ENCODE results near the gene RAB40C. TPM values are rescaled to one million over a fixed set of nuclear protein-coding genes. Genes with fewer than 3 reads are reported as not detected.

RAB40C gene
- total RNA-seq, 4 donors from 2014 or later: 103 to 161 (median 122) TPM

- intact Hi-C loops (cut with DNase I; ENCODE audit: low total_unique reads): no loop called here
- WGBS, 2 donors: 33 to 48% methylated on average over 15 to 25 of the region's 38 CpGs
- DNase-seq (ENCODE audit: low spot score in 2 of 2): no peak
- H3K4me3 ChIP-seq (ENCODE audit: low read depth, poor library complexity, severe bottlenecking): no peak overlapping the region
- TF ChIP-seq POLR2A (IDR thresholded peaks at IDR 0.05): no peak
- no peak for TF ChIP-seq CTCF (IDR thresholded peaks at IDR 0.05)
These were observed 5.9 kb upstream of the RAB40C start for GRCh38 chr16:583815-584591.

- no peak for TF ChIP-seq CTCF (IDR thresholded peaks at IDR 0.05)
- no peak for TF ChIP-seq POLR2A (IDR thresholded peaks at IDR 0.05)
- no peak overlapping the region for H3K4me3 ChIP-seq (ENCODE audit: low read depth, poor library complexity, severe bottlenecking)
- no peak for DNase-seq (ENCODE audit: low spot score in 2 of 2)
- 21 to 33% methylated on average over 3 to 9 of the region's 10 CpGs for WGBS, 2 donors
- intact Hi-C loops (cut with DNase I; ENCODE audit: low total_unique reads): no loop called here
These were observed 4.5 kb upstream of the RAB40C start for GRCh38 chr16:585351-585750.

GRCh38 chr16:586047-586644, 3.7 kb upstream of the RAB40C start:
- DNase-seq (ENCODE audit: low spot score in 2 of 2): no peak
- 29 to 39% methylated on average over 9 to 16 of the region's 16 CpGs for WGBS, 2 donors
- intact Hi-C loops (cut with DNase I; ENCODE audit: low total_unique reads): no loop called here
- TF ChIP-seq POLR2A (IDR thresholded peaks at IDR 0.05): no peak
- no peak for TF ChIP-seq CTCF (IDR thresholded peaks at IDR 0.05)
- H3K4me3 ChIP-seq (ENCODE audit: low read depth, poor library complexity, severe bottlenecking): no peak overlapping the region

GRCh38 chr16:586645-587590, 2.9 kb upstream of the RAB40C start:
- no peak for DNase-seq (ENCODE audit: low spot score in 2 of 2)
- intact Hi-C loops (cut with DNase I; ENCODE audit: low total_unique reads): no loop called here
- 67 to 73% methylated on average over 11 to 14 of the region's 14 CpGs for WGBS, 2 donors
- H3K4me3 ChIP-seq (ENCODE audit: low read depth, poor library complexity, severe bottlenecking): no peak overlapping the region
- TF ChIP-seq POLR2A (IDR thresholded peaks at IDR 0.05) (no peak), CTCF (IDR thresholded peaks at IDR 0.05) (no peak)

GRCh38 chr16:588639-588888, 1.3 kb upstream of the RAB40C start:
- no peak for DNase-seq (ENCODE audit: low spot score in 2 of 2)
- intact Hi-C loops (cut with DNase I; ENCODE audit: low total_unique reads): no loop called here
- peak overlapping the region; percentile 67 for H3K4me3 ChIP-seq (ENCODE audit: low read depth, poor library complexity, severe bottlenecking)
- TF ChIP-seq POLR2A (IDR thresholded peaks at IDR 0.05): no peak
- TF ChIP-seq CTCF (IDR thresholded peaks at IDR 0.05): no peak
- WGBS, 2 donors: 2% methylated on average over 9 to 13 of the region's 21 CpGs

Data from lower leg skin (tissue), 4 donors.